ENCODE results near the gene PFN1. TPM values are rescaled to one million over a fixed set of nuclear protein-coding genes. Genes with fewer than 3 reads are reported as not detected.

The PFN1 gene
- polyA plus RNA-seq, 3 donors from 2014 or later = 3,573 to 4,444 (median 3,740) TPM

- Mint-ChIP-seq H3K9me3 (no peaks in the 10 kb centered on the region), H3K4me3 (no peak overlapping the region), H3K27ac (peak overlapping the region in 2 of 6 donors; percentile 35 to 45), H3K36me3 (peaks cover 12 to 22% (median 12%) of the 10 kb centered on the region in 3 donors), H3K27me3 (ENCODE audit: low read depth in 3 of 3) (no peaks in the 10 kb centered on the region), H3K4me1 (peaks cover 0 to 2% of the 10 kb centered on the region in 2 donors)
- DNase-seq = no peak
Measured at GRCh38 chr17:4972752-4973151, 24.4 kb upstream of the PFN1 start.

GRCh38 chr17:4972322-4972721 lies 24.0 kb upstream of the PFN1 start:
- no peak overlapping the region for H3K4me3 Mint-ChIP-seq
- H3K36me3 Mint-ChIP-seq = peaks cover 12 to 19% (median 12%) of the 10 kb centered on the region in 3 donors
- no peaks in the 10 kb centered on the region for H3K27me3 Mint-ChIP-seq (ENCODE audit: low read depth in 3 of 3)
- DNase-seq = no peak
- no peaks in the 10 kb centered on the region for H3K9me3 Mint-ChIP-seq
- peaks cover 0 to 2% of the 10 kb centered on the region in 2 donors for H3K4me1 Mint-ChIP-seq
- peak overlapping the region in 1 of 6 donors; percentile 45 for H3K27ac Mint-ChIP-seq

- Mint-ChIP-seq H3K4me1 (peaks cover 0 to 2% of the 10 kb centered on the region in 2 donors), H3K9me3 (no peaks in the 10 kb centered on the region), H3K27me3 (ENCODE audit: low read depth in 3 of 3) (no peaks in the 10 kb centered on the region), H3K36me3 (peaks cover 12 to 15% (median 12%) of the 10 kb centered on the region in 3 donors), H3K4me3 (no peak overlapping the region), H3K27ac (peak overlapping the region in 1 of 6 donors; percentile 57)
- DNase-seq = no peak
Measured at GRCh38 chr17:4971826-4972225, 23.5 kb upstream of the PFN1 start.

GRCh38 chr17:4970273-4970672 lies 21.9 kb upstream of the PFN1 start:
- no peaks in the 10 kb centered on the region for H3K9me3 Mint-ChIP-seq
- H3K36me3 Mint-ChIP-seq = peaks cover 7 to 12% (median 9%) of the 10 kb centered on the region in 3 donors
- peak overlapping the region in 3 of 6 donors; percentile 26 to 70 (median 31) for H3K27ac Mint-ChIP-seq
- peaks cover 0 to 2% (median 0%) of the 10 kb centered on the region in 3 donors for H3K27me3 Mint-ChIP-seq (ENCODE audit: low read depth in 3 of 3)
- H3K4me3 Mint-ChIP-seq = peak overlapping the region in 2 of 5 donors; percentile 9 to 27
- peaks cover 11 to 13% of the 10 kb centered on the region in 2 donors for H3K4me1 Mint-ChIP-seq
- DNase-seq = no peak

- peaks cover 14% of the 10 kb centered on the region in 2 donors for H3K4me1 Mint-ChIP-seq
- peak overlapping the region in 2 of 6 donors; percentile 34 to 68 for H3K27ac Mint-ChIP-seq
- DNase-seq = no peak
- peaks cover 0 to 2% (median 0%) of the 10 kb centered on the region in 3 donors for H3K27me3 Mint-ChIP-seq (ENCODE audit: low read depth in 3 of 3)
- peaks cover 4 to 12% (median 7%) of the 10 kb centered on the region in 3 donors for H3K36me3 Mint-ChIP-seq
- H3K4me3 Mint-ChIP-seq = peak overlapping the region in 2 of 5 donors; percentile 47 to 57
- H3K9me3 Mint-ChIP-seq = no peaks in the 10 kb centered on the region
Measured at GRCh38 chr17:4969551-4970173, 21.3 kb upstream of the PFN1 start.

- Mint-ChIP-seq H3K36me3 (peaks cover 0 to 9% (median 3%) of the 10 kb centered on the region in 3 donors), H3K9me3 (no peaks in the 10 kb centered on the region), H3K4me3 (no peak overlapping the region), H3K27ac (peak overlapping the region in 2 of 6 donors; percentile 34 to 68), H3K4me1 (peaks cover 14% of the 10 kb centered on the region in 2 donors), H3K27me3 (ENCODE audit: low read depth in 3 of 3) (peaks cover 0 to 2% (median 0%) of the 10 kb centered on the region in 3 donors)
- DNase-seq = no peak
Measured at GRCh38 chr17:4969047-4969550, 20.8 kb upstream of the PFN1 start.

- Mint-ChIP-seq H3K27ac (no peak overlapping the region), H3K4me1 (peaks cover 12 to 14% of the 10 kb centered on the region in 2 donors), H3K9me3 (no peaks in the 10 kb centered on the region), H3K27me3 (ENCODE audit: low read depth in 3 of 3) (peaks cover 0 to 2% (median 0%) of the 10 kb centered on the region in 3 donors), H3K36me3 (peaks cover 0 to 9% (median 3%) of the 10 kb centered on the region in 3 donors), H3K4me3 (no peak overlapping the region)
- DNase-seq = no peak
Measured at GRCh38 chr17:4968486-4969046, 20.2 kb upstream of the PFN1 start.

- H3K4me1 Mint-ChIP-seq = peaks cover 13 to 14% of the 10 kb centered on the region in 2 donors
- H3K9me3 Mint-ChIP-seq = no peaks in the 10 kb centered on the region
- DNase-seq = peak; percentile 97 to 98 (median 98)
- peak within 1 kb of the TSS in 3 of 6 donors; percentile 87 to 94 (median 89) for H3K27ac Mint-ChIP-seq
- peaks cover 0 to 2% (median 0%) of the 10 kb centered on the region in 3 donors for H3K27me3 Mint-ChIP-seq (ENCODE audit: low read depth in 3 of 3)
- H3K4me3 Mint-ChIP-seq = no peak within 1 kb of the TSS
- H3K36me3 Mint-ChIP-seq = peaks cover 0 to 9% (median 3%) of the 10 kb centered on the region in 3 donors
Measured at GRCh38 chr17:4967539-4968485, 19.5 kb upstream of the PFN1 start, which contains the start of gene SPAG7. Gene SPAG7 (minus strand): TSS chr17:4967817. CDS start chr17:4967804, 13 bp downstream.

GRCh38 chr17:4966844-4967538 lies 18.7 kb upstream of the PFN1 start:
- Mint-ChIP-seq H3K4me1 (peaks cover 13 to 14% of the 10 kb centered on the region in 2 donors), H3K27me3 (ENCODE audit: low read depth in 3 of 3) (peaks cover 0 to 2% (median 0%) of the 10 kb centered on the region in 3 donors), H3K27ac (peak overlapping the region in 3 of 6 donors; percentile 87 to 94 (median 89)), H3K36me3 (peaks cover 0 to 9% (median 3%) of the 10 kb centered on the region in 3 donors), H3K9me3 (no peaks in the 10 kb centered on the region), H3K4me3 (no peak overlapping the region)
- peak; percentile 98 for DNase-seq

GRCh38 chr17:4965311-4965986 lies 17.1 kb upstream of the PFN1 start:
- peak overlapping the region; percentile 19 to 63 (median 44) for H3K4me3 Mint-ChIP-seq
- peak overlapping the region in 2 of 6 donors; percentile 56 to 64 for H3K27ac Mint-ChIP-seq

GRCh38 chr17:4960279-4960922 lies 12.1 kb upstream of the PFN1 start:
- Mint-ChIP-seq H3K4me1 (peaks cover 4 to 6% of the 10 kb centered on the region in 2 donors), H3K27ac (peak overlapping the region in 1 of 6 donors; percentile 20), H3K36me3 (peaks cover 0 to 9% (median 8%) of the 10 kb centered on the region in 3 donors), H3K9me3 (no peaks in the 10 kb centered on the region), H3K27me3 (ENCODE audit: low read depth in 3 of 3) (no peaks in the 10 kb centered on the region), H3K4me3 (no peak overlapping the region)
- DNase-seq = no peak

More at GRCh38 chr17:4965311-4965986, 17.1 kb upstream of the PFN1 start:
- DNase-seq = no peak
- H3K36me3 Mint-ChIP-seq = peaks cover 4 to 9% (median 8%) of the 10 kb centered on the region in 3 donors
- H3K27me3 Mint-ChIP-seq (ENCODE audit: low read depth in 3 of 3) = peaks cover 0 to 2% (median 0%) of the 10 kb centered on the region in 3 donors
- H3K4me1 Mint-ChIP-seq = peaks cover 13 to 14% of the 10 kb centered on the region in 2 donors
- H3K9me3 Mint-ChIP-seq = no peaks in the 10 kb centered on the region

Measured in immature natural killer cell (primary cell).